ENCODE data around the gene CA7. TPM values are rescaled to one million over a fixed set of nuclear protein-coding genes. Genes with fewer than 3 reads are reported as not detected.

Gene CA7
- under 1 TPM; 0.30 to 0.50 TPM for total RNA-seq
- polyA plus RNA-seq (ENCODE audit: insufficient read length in 2 of 2): under 1 TPM; 0.49 to 0.86 TPM
- long read RNA-seq, donor 1, partial matches to known transcripts: 0 of 2 reads
- long read RNA-seq, donor 1, other reads (novel, unspliced or antisense): 0 of 2 reads
- long read RNA-seq, donor 2: 0 reads
- long read RNA-seq, donor 3: 0 reads
- long read RNA-seq, donor 4: 0 reads

DNA sequence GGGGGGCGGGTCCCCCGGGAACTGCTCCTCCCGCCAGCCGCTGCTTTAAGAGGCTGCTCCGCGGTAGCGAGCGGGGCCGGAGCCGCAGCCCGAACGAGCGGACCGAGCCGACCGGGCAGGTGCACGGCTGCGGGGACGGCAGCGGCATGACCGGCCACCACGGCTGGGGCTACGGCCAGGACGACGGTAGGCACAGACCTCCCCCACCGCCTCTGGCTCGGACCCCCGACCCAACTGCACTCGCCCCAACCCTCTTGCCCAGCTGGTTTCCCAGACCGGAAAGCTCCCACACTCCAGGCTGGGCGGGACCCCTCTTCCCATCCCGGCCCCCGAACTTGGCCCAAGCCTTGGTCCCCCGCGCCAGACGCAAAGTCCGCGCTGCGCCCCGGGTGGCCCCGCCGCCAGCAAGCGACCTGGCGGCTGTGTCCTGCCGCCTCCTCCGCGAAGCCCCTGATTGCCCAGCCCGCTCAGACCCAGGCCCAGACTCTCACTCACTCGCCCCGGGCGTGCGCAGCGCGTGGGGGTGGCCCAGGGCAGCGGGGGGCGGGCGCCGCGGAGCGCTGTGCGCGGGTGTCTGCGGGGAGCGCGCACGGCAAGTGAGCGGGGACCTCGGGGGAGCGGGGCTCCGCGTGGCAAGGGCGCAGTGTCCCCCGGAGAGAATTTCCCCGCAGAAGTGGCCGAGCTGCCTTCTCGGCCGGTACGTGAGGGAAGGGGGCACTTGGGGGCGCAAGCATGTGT, at the start of gene CA7:
Gene CA7, plus strand, starts transcription at position 73 of the 738 bp plus-strand sequence. Its CDS starts 74 bp downstream, at position 147.
- Histone ChIP-seq H3K27ac (ENCODE audit: low read depth, low read length) (no peak within 1 kb of the TSS), H3K4me1 (ENCODE audit: control insufficient read depth, insufficient read depth, low read length) (peaks cover 16% of the 10 kb centered on the region), H3K36me3 (ENCODE audit: control insufficient read depth, insufficient read depth, low read length) (no peaks in the 10 kb centered on the region), H3K27me3 (ENCODE audit: control insufficient read depth, insufficient read depth, low read length) (peaks cover 40% of the 10 kb centered on the region), H3K4me3 (ENCODE audit: low read depth, low read length) (no peak within 1 kb of the TSS), H3K9me3 (ENCODE audit: control insufficient read depth, insufficient read depth, low read length) (no peaks in the 10 kb centered on the region)
- 1% methylated on average over 79 of the region's 79 CpGs for WGBS (ENCODE audit: insufficient coverage)
- no peak for DNase-seq (ENCODE audit: low read depth in 4 of 6, low spot score in 6 of 6)

DNA sequence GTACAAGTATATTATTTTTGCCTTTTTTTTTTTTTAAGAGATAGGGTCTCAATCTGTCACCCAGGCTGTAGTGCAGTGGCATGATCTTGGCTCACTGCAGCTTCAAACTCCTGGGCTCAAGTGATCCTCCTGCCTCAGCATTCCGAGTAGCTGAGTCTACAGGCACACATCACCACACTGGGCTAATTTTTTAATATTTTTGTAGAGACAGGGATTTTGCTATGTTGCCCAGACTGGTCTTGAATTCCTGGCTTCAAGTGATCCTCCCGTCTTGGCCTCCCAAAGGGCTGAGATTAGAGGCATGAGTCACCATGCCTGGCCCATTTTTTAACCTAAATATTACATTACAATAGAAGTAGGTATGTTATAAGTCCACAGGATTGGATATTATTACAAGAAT, 46.1 kb upstream of the CA7 start:
- no peak overlapping the region for H3K27ac ChIP-seq (ENCODE audit: low read depth, low read length)
- no peak overlapping the region for H3K4me3 ChIP-seq (ENCODE audit: low read depth, low read length)
- H3K9me3 ChIP-seq (ENCODE audit: control insufficient read depth, insufficient read depth, low read length): no peaks in the 10 kb centered on the region
- no peak for DNase-seq (ENCODE audit: low read depth in 4 of 6, low spot score in 6 of 6)
- no CpG with 5 or more reads among the region's 2 CpGs for WGBS (ENCODE audit: insufficient coverage)
- H3K4me1 ChIP-seq (ENCODE audit: control insufficient read depth, insufficient read depth, low read length): no peaks in the 10 kb centered on the region
- peaks cover 16% of the 10 kb centered on the region for H3K36me3 ChIP-seq (ENCODE audit: control insufficient read depth, insufficient read depth, low read length)
- H3K27me3 ChIP-seq (ENCODE audit: control insufficient read depth, insufficient read depth, low read length): no peaks in the 10 kb centered on the region

DNA sequence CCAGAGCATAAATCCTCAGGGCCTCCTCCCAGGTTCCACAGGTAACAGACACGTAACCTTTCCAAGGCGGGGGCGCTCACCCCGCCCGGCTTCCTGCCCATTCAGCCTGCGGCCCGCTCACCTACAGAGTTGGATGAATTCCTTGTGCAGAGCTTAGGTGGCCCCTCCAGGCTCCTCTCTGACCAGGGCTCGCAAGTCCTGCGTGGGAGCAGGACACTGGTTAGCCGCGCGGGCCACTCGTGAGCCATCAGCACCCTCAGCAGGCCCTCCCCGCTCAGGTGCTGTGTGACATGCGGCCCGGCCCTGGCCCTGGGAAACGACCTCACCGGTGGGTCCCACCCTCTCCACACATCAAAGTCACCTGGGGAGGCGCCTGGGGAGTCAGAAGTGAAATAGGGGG, 43.4 kb upstream of the CA7 start:
- H3K4me1 ChIP-seq (ENCODE audit: control insufficient read depth, insufficient read depth, low read length): no peaks in the 10 kb centered on the region
- H3K36me3 ChIP-seq (ENCODE audit: control insufficient read depth, insufficient read depth, low read length): peaks cover 31% of the 10 kb centered on the region
- no peak overlapping the region for H3K4me3 ChIP-seq (ENCODE audit: low read depth, low read length)
- 93% methylated on average over 10 of the region's 19 CpGs for WGBS (ENCODE audit: insufficient coverage)
- DNase-seq (ENCODE audit: low read depth in 4 of 6, low spot score in 6 of 6): no peak
- no peaks in the 10 kb centered on the region for H3K9me3 ChIP-seq (ENCODE audit: control insufficient read depth, insufficient read depth, low read length)
- no peaks in the 10 kb centered on the region for H3K27me3 ChIP-seq (ENCODE audit: control insufficient read depth, insufficient read depth, low read length)
- no peak overlapping the region for H3K27ac ChIP-seq (ENCODE audit: low read depth, low read length)

DNA sequence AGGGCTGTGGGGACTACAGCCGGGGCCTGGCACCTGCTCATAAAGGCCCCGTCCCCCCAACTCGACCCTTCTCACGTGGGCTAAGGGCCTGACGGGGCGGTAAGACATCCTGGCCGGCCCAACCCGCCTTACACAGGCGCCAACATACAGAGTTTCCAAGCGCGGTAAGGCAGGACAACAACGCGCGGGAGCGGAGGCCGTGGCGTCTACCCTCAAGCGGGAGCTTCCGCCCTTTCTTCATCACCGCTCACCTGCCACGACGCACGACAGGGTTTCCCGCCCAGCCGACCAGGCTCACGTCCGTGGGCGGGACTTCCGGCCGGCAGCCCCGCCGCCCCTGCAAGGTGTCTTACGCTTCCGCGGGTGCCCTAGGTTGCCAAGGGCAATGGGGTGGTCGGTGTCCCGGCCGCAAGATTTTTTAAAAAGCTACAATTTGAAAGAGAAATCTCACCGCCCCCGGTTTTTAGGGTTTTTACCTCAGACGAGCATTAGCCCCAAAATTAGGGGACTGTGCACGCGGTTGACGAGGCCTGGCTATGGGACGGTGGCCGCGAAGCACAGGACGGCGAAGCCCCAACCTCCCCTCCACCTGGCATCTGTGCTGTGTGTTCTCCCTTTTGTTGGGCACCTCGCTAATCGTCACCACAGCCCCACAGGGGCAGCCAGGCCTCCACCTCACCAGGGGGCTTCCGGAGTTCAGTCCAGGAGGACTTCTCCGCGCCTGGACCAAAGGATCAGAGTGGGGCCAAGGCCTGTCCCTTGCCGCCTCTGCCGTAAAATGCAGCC, 42.7 kb upstream of the CA7 start, which contains the start of gene TERB1:
Gene TERB1, minus strand, starts transcription at position 265 of the 786 bp plus-strand sequence. CDS start 4,786 bp downstream, outside the sequence.
- no peaks in the 10 kb centered on the region for H3K4me1 ChIP-seq (ENCODE audit: control insufficient read depth, insufficient read depth, low read length)
- H3K36me3 ChIP-seq (ENCODE audit: control insufficient read depth, insufficient read depth, low read length): peaks cover 35% of the 10 kb centered on the region
- no peaks in the 10 kb centered on the region for H3K9me3 ChIP-seq (ENCODE audit: control insufficient read depth, insufficient read depth, low read length)
- DNase-seq (ENCODE audit: low read depth in 4 of 6, low spot score in 6 of 6): no peak
- 83% methylated on average over 56 of the region's 56 CpGs for WGBS (ENCODE audit: insufficient coverage)
- no peak within 1 kb of the TSS for H3K4me3 ChIP-seq (ENCODE audit: low read depth, low read length)
- H3K27me3 ChIP-seq (ENCODE audit: control insufficient read depth, insufficient read depth, low read length): no peaks in the 10 kb centered on the region
- no peak within 1 kb of the TSS for H3K27ac ChIP-seq (ENCODE audit: low read depth, low read length)

DNA sequence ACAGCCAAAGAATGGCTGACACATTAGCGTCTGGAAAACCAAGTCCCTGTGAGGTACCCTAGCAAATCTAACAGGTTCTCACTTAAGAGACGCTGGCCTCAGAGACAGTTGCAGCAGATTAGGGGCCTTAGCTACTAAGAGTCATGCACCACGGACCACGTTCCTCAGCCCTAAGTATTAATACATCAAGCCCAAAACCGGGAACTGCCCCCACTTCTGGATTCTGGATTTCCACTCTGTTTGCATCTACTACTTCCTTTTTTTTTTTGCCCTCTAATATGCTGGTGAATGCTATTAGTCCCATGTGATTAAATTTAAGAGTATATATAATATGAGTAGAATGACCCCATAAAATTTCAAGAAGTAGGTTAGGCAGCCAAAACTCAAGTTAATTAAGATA, 42.1 kb upstream of the CA7 start:
- peaks cover 37% of the 10 kb centered on the region for H3K36me3 ChIP-seq (ENCODE audit: control insufficient read depth, insufficient read depth, low read length)
- 90% methylated on average over 4 of the region's 5 CpGs for WGBS (ENCODE audit: insufficient coverage)
- no peaks in the 10 kb centered on the region for H3K9me3 ChIP-seq (ENCODE audit: control insufficient read depth, insufficient read depth, low read length)
- no peak overlapping the region for H3K27ac ChIP-seq (ENCODE audit: low read depth, low read length)
- no peaks in the 10 kb centered on the region for H3K4me1 ChIP-seq (ENCODE audit: control insufficient read depth, insufficient read depth, low read length)
- no peak for DNase-seq (ENCODE audit: low read depth in 4 of 6, low spot score in 6 of 6)
- H3K4me3 ChIP-seq (ENCODE audit: low read depth, low read length): no peak overlapping the region
- no peaks in the 10 kb centered on the region for H3K27me3 ChIP-seq (ENCODE audit: control insufficient read depth, insufficient read depth, low read length)

DNA sequence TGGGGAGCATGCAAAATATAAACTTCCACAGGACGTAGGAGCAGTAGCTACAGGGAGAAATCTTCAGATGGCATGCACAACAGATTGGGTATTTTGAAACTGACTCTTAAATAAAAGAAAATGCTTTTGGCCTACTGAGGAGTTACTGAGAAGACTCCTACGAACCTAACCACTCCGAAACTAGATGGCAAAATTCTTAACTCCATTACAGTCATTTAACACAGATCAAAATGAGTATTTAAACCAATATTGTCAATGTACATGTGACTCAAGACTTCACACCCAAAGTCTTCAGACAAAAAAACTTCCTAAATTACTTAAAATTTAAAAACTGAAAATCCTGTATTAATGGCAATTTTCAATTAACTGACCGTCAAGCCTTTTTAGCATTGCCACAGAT, 34.4 kb upstream of the CA7 start:
- Histone ChIP-seq H3K27ac (ENCODE audit: low read depth, low read length) (no peak overlapping the region), H3K9me3 (ENCODE audit: control insufficient read depth, insufficient read depth, low read length) (no peaks in the 10 kb centered on the region), H3K27me3 (ENCODE audit: control insufficient read depth, insufficient read depth, low read length) (no peaks in the 10 kb centered on the region), H3K4me1 (ENCODE audit: control insufficient read depth, insufficient read depth, low read length) (no peaks in the 10 kb centered on the region), H3K36me3 (ENCODE audit: control insufficient read depth, insufficient read depth, low read length) (peaks cover 39% of the 10 kb centered on the region), H3K4me3 (ENCODE audit: low read depth, low read length) (no peak overlapping the region)
- DNase-seq (ENCODE audit: low read depth in 4 of 6, low spot score in 6 of 6): no peak
- no CpG with 5 or more reads among the region's 4 CpGs for WGBS (ENCODE audit: insufficient coverage)

DNA sequence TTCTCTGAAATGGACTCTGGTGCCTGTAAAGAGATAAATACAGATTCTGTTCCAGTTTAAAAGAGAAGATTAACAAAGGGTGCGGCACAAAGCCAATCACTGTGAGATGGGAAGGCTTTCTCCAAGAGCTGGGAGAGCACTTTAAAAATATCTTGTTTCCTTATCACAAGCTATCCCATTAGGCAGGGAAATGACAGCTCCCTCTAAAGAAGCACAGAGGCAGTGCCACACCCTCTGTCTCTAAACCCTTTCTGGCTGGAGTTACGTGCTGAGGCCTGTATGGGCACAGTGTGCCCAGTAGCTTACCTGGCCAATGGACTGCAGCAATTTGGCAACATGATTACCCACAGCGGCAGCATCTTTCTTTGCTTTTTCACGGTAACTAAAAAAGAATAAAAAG, 33.8 kb upstream of the CA7 start:
- no peak for DNase-seq (ENCODE audit: low read depth in 4 of 6, low spot score in 6 of 6)
- Histone ChIP-seq H3K4me1 (ENCODE audit: control insufficient read depth, insufficient read depth, low read length) (no peaks in the 10 kb centered on the region), H3K27ac (ENCODE audit: low read depth, low read length) (no peak overlapping the region), H3K4me3 (ENCODE audit: low read depth, low read length) (no peak overlapping the region), H3K36me3 (ENCODE audit: control insufficient read depth, insufficient read depth, low read length) (peaks cover 35% of the 10 kb centered on the region), H3K27me3 (ENCODE audit: control insufficient read depth, insufficient read depth, low read length) (no peaks in the 10 kb centered on the region), H3K9me3 (ENCODE audit: control insufficient read depth, insufficient read depth, low read length) (no peaks in the 10 kb centered on the region)
- WGBS (ENCODE audit: insufficient coverage): 100% methylated on average over 2 of the region's 4 CpGs

DNA sequence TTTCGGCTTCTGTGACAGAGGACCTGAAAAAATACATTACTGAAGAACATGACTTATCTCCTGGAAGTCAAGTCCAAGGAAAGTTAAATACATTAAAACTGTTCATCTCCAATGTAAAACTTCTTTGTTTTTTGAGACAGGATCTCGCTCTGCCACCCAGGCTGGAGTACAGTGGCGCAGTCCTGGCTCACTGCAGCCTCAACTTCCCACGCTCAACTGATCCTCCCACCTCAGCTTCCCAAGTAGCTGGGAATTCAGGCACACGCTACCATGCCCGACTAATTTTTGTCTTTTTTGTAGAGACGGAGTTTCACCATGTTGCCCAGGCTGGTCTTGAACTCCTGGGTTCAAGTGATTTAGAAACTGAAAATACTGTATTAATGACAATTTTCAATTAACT, 33.2 kb upstream of the CA7 start:
- Histone ChIP-seq H3K27ac (ENCODE audit: low read depth, low read length) (no peak overlapping the region), H3K36me3 (ENCODE audit: control insufficient read depth, insufficient read depth, low read length) (peaks cover 39% of the 10 kb centered on the region), H3K4me3 (ENCODE audit: low read depth, low read length) (no peak overlapping the region), H3K9me3 (ENCODE audit: control insufficient read depth, insufficient read depth, low read length) (no peaks in the 10 kb centered on the region), H3K4me1 (ENCODE audit: control insufficient read depth, insufficient read depth, low read length) (no peaks in the 10 kb centered on the region), H3K27me3 (ENCODE audit: control insufficient read depth, insufficient read depth, low read length) (no peaks in the 10 kb centered on the region)
- no peak for DNase-seq (ENCODE audit: low read depth in 4 of 6, low spot score in 6 of 6)
- 96% methylated on average over 3 of the region's 7 CpGs for WGBS (ENCODE audit: insufficient coverage)

DNA sequence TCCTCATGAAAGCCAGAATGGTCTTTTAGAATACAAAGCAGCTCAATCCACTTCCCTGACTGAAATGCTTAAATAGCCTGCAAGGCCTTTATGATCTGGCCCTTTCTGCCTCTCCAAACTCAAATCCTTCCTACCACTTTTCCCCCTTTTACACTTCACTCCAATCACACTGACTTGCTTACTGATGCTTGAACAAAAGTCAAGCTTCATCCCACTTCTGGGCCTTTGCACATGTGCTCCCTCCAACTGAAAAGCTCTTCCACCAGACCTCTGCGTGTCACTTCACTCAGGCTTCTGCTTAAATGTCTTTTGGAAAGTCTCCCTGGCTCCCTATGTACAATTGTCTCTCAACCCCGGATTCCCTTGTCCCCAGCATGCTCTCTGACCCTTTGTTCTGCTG, 29.5 kb upstream of the CA7 start:
- Histone ChIP-seq H3K36me3 (ENCODE audit: control insufficient read depth, insufficient read depth, low read length) (peaks cover 37% of the 10 kb centered on the region), H3K27ac (ENCODE audit: low read depth, low read length) (no peak overlapping the region), H3K4me1 (ENCODE audit: control insufficient read depth, insufficient read depth, low read length) (no peaks in the 10 kb centered on the region), H3K9me3 (ENCODE audit: control insufficient read depth, insufficient read depth, low read length) (no peaks in the 10 kb centered on the region), H3K27me3 (ENCODE audit: control insufficient read depth, insufficient read depth, low read length) (no peaks in the 10 kb centered on the region), H3K4me3 (ENCODE audit: low read depth, low read length) (no peak overlapping the region)
- 70% methylated on average over 2 of the region's 2 CpGs for WGBS (ENCODE audit: insufficient coverage)
- DNase-seq (ENCODE audit: low read depth in 4 of 6, low spot score in 6 of 6): no peak

Measured in spinal cord (tissue), 10 donors.